HG02870 (cell line): ENCODE data around the gene OTOS.

Experiments used
- ATAC-seq: cut with Tn5 transposase; IDR thresholded peaks from one replicate; pipeline ENCODE4 v1.9.1; 2021; ENCODE audit warnings: mild to moderate bottlenecking, moderate library complexity; ENCODE audit not compliant: unreplicated experiment

Gene OTOS

GRCh38 chr2:240153418-240153817, 13.0 kb upstream of the OTOS start:
- ATAC-seq: no peak

GRCh38 chr2:240151477-240152031, 11.1 kb upstream of the OTOS start:
- ATAC-seq: no peak

- ATAC-seq: no peak
These were observed 9.7 kb upstream of the OTOS start for GRCh38 chr2:240149943-240150784.

- no peak for ATAC-seq
These were observed 7.6 kb upstream of the OTOS start for GRCh38 chr2:240147911-240148587.

GRCh38 chr2:240147382-240147781, 6.9 kb upstream of the OTOS start:
- ATAC-seq: no peak

GRCh38 chr2:240146627-240147278, 6.3 kb upstream of the OTOS start:
- no peak for ATAC-seq

GRCh38 chr2:240146141-240146561, 5.7 kb upstream of the OTOS start:
- ATAC-seq: no peak

GRCh38 chr2:240145461-240145860, 5.0 kb upstream of the OTOS start:
- ATAC-seq: no peak

GRCh38 chr2:240144649-240145261, 4.3 kb upstream of the OTOS start:
- ATAC-seq: no peak

GRCh38 chr2:240143801-240144648, 3.6 kb upstream of the OTOS start:
- ATAC-seq: no peak

- ATAC-seq: no peak
These were observed 2.8 kb upstream of the OTOS start for GRCh38 chr2:240143276-240143675.

- no peak for ATAC-seq
These were observed 2.4 kb upstream of the OTOS start for GRCh38 chr2:240142859-240143258.

GRCh38 chr2:240142256-240142775, 1.9 kb upstream of the OTOS start:
- no peak for ATAC-seq

GRCh38 chr2:240141736-240142135, 1.3 kb upstream of the OTOS start:
- ATAC-seq: no peak

GRCh38 chr2:240140920-240141319, 462 bp upstream of the OTOS start:
- ATAC-seq: no peak

GRCh38 chr2:240139666-240140393, 628 bp downstream of the OTOS start:
- no peak for ATAC-seq

- no peak for ATAC-seq
These were observed 1.4 kb downstream of the OTOS start for GRCh38 chr2:240139011-240139441.

GRCh38 chr2:240138254-240138984, 2.0 kb downstream of the OTOS start:
- ATAC-seq: no peak
